Muscle layer of colon (tissue), 2 donors: ENCODE results near the gene AKT1.
"Not testable (repeated sequence)": the region's sequence is repeated elsewhere in the genome, so short reads cannot be mapped to it uniquely, and the experiment has no call there.

Source experiments
- H3K27ac ChIP-seq: one replicate; pipeline ENCODE4 v1.7.0; 2013; ENCODE audit warnings: low read depth, mild to moderate bottlenecking, low read length, moderate library complexity
- H3K27me3 ChIP-seq, 2 donors: one replicate each; pipeline ENCODE4 v1.7.0; 2013; ENCODE audit warnings: low read length in 2 of 2, mild to moderate bottlenecking in 2 of 2; ENCODE audit not compliant: insufficient read depth in 2 of 2, control insufficient read depth in 1 of 2
- H3K36me3 ChIP-seq: one replicate; pipeline ENCODE4 v1.7.0; 2013; ENCODE audit warnings: mild to moderate bottlenecking, low read length; ENCODE audit not compliant: insufficient read depth
- H3K4me1 ChIP-seq: one replicate; pipeline ENCODE4 v1.7.0; 2013; ENCODE audit warnings: mild to moderate bottlenecking, low read length; ENCODE audit not compliant: insufficient read depth
- H3K4me3 ChIP-seq, 2 donors: one replicate each; pipeline ENCODE4 v1.7.0; 2013; ENCODE audit warnings: low read length in 2 of 2, low read depth in 1 of 2, mild to moderate bottlenecking in 1 of 2, moderate library complexity in 1 of 2
- H3K9ac ChIP-seq: one replicate; pipeline ENCODE4 v1.7.0; 2013; ENCODE audit warnings: low read length
- H3K9me3 ChIP-seq: one replicate; pipeline ENCODE4 v1.7.0; 2013; ENCODE audit warnings: mild to moderate bottlenecking, low read length
- donor health status: abdominal sarcoma.
- donor health status: Adenocarcinoma of cecum.

The AKT1 gene

DNA sequence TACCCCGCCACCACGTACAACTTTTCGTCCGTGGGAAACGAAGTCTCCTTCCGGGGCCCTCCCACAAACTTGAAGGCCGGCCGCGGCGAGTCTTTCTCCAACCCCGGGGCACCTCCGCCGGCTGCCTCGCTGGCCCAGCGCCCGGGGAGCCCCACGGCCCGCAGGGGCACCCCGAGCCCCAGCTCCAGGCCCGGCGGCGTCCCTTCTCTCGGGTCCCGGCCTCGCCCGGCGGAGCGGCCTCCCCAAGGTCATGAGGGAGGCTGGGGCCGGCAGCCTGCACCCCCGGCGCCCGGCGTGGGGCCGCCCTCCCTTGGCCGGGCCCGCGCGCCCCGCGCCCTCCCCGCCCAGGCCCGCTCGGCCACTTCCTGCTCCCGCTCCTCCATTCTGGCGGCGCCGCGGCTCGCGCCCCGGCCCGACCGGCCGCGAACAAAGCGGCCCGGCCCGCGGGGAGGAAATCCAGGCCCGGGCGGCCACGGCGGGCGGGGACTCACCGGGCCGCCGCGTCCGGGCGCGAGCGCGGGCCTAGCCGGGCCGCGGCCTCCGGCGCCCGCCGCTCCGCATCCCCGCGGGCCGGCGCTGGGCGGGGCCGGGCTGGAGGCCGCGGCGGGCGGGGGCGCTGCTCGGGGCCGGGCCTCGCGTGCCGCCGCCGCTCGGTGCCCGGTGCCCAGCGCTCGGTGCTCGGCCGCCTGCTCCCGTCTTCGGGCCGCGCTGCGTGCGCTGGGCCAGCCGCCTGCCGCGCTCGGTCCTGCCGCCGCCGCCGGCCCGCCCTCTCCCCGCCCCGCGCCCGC lies at the start of gene AKT1:
TSS of gene AKT1 (minus strand) at position 756 of the 788 bp plus-strand sequence. CDS start 3,105 bp downstream, outside the sequence.
- Histone ChIP-seq H3K4me3 (peak within 1 kb of the TSS; percentile 63 to 74), H3K27ac (peak within 1 kb of the TSS; percentile 80), H3K4me1 (peaks cover 48% of the 10 kb centered on the region), H3K36me3 (peaks cover 9% of the 10 kb centered on the region), H3K9me3 (no peaks in the 10 kb centered on the region), H3K9ac (peak within 1 kb of the TSS; percentile 53), H3K27me3 (no peaks in the 10 kb centered on the region)

DNA sequence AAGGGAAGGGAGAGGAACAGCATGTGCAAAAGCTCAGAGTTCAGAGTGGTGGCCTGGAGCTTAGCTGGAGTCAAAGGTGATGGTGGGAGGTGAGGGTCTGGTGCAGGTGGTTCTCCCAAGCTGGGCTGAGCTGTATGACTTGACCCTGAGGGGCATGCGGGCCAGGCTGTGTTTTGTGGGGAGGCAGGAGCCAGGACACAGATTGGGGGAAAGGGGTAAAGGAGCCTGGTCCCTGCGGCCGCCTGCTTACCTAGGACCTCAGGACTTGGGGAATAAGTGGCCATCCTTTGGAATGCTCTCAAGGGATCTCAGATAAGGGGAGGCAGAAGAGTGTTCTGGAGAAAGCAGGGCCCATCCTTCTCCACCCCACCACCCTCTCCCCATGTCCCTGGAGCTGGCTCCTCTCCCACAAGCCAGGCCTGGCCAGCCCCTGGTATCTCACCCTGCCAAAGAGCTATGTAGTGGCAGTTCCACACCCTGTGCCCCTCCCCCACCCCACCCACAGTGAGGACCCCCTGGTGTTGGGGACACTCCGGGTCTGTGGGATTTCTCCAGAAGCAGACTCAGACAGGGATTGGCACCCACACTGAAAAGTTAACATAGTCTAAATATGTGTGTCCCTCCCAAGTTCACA lies 49.6 kb upstream of the AKT1 start:
- Histone ChIP-seq H3K9me3 (no peaks in the 10 kb centered on the region), H3K9ac (no peak overlapping the region), H3K27me3 (peaks cover 24 to 45% of the 10 kb centered on the region in 2 donors), H3K27ac (no peak overlapping the region), H3K4me1 (peaks cover 12% of the 10 kb centered on the region), H3K36me3 (no peaks in the 10 kb centered on the region), H3K4me3 (no peak overlapping the region)

DNA sequence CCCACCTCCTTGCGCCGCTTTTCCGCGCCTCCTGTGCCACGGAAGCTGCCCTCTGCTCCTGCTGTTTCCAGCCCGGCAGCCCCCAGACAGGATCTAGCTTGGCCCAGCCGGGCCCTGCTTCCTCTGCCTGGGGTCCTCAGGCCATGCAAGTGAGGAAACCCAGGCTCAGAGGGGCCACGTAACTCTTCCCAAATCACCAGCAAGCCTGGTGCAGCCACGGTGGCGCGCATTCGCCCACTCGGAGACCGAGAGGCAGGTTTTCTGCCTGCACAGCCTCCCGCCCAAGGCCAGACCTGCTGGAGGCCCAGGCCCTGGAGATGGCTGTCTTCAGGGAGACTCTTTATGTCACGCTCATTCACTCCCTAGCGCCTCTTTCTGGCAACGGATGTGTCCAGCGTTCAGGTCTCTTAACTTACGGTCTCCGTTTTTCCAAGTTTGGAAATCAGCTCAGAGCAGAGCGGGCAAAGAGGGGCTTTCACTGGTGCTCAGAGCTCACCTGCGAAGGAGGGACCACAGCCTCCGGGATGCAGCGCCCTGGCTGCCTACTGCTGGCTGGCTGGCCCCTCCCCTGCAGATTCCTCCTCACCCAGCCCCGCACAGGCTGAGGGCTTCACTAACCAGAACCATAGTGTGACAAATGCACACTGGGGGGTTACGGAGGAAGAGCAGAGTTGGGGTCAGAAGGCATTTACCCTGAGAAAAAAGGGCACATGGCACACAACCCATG lies 48.9 kb upstream of the AKT1 start:
- Histone ChIP-seq H3K4me1 (peaks cover 12% of the 10 kb centered on the region), H3K9ac (no peak overlapping the region), H3K27me3 (peaks cover 24 to 45% of the 10 kb centered on the region in 2 donors), H3K4me3 (peak overlapping the region; percentile 44 to 55), H3K27ac (no peak overlapping the region), H3K36me3 (no peaks in the 10 kb centered on the region), H3K9me3 (no peaks in the 10 kb centered on the region)

DNA sequence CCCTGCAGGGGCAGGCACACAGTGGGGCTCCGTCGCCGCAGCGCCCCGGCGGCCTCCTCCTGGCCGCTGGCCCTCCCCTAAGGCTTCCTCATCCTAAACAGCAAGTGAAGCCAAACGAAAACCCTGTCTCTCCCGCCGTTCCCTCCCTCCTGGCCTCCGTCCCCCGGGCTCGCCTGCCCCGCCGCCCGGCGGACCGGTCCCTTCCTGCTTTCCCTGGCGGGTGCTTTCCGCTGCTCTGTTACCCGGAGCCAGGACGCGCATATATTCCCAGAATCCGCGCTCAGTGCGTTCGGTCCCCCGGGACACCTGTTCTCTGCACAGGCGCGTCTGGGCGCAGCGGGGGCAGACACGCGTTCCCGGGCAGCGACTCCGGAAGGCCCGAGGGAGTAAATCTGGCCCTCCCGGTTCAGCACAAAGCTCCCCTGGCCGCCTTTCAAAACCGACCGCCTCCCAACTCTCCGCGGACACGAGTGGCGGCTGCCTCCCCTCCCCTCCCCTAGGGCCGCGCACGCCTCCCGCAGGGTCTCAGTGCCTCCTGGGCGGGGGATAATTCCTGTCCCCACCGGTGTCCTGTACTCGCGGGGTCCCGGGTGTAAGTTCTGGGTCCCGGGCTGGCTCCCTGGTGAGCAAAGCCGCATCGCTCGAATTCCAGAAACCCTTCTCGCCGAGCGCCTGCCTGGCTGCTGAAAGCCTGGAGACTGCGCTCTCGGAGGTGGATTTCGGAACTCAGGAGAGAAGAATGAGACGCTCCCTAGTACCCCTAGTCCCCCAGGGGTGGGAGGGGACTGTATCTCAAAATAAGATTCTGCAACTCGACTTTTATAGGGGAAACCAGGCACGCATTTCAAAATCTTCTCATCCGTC lies 48.1 kb upstream of the AKT1 start:
- no peak overlapping the region for H3K27ac ChIP-seq
- H3K4me3 ChIP-seq: peak overlapping the region; percentile 44 to 55
- H3K9me3 ChIP-seq: no peaks in the 10 kb centered on the region
- H3K4me1 ChIP-seq: peaks cover 12% of the 10 kb centered on the region
- H3K27me3 ChIP-seq: peaks cover 24 to 45% of the 10 kb centered on the region in 2 donors
- H3K36me3 ChIP-seq: no peaks in the 10 kb centered on the region
- H3K9ac ChIP-seq: no peak overlapping the region

DNA sequence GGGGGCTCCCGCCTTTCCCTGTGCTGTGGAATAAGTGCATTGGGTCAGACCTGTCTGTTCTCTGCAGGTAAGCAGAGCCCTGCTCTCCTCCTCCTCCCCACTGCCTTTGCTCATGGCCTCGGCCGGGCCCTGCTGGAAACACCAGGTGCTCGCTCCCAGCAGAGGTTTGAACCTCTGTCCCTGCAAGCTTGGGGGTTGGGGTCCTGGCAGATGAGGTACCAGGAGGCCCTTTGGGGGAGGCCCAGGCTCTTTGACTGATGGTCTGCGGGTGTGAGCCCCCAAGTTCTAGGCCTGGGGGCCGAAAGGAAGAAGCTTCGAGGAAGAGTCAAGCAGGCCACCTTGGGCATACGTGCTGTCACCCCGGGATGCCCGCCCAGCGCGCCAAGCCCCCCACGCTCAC lies 47.5 kb upstream of the AKT1 start:
- H3K27me3 ChIP-seq: peaks cover 24 to 45% of the 10 kb centered on the region in 2 donors
- peak overlapping the region in 1 of 2 donors; percentile 44 for H3K4me3 ChIP-seq
- no peaks in the 10 kb centered on the region for H3K36me3 ChIP-seq
- H3K27ac ChIP-seq: no peak overlapping the region
- peaks cover 12% of the 10 kb centered on the region for H3K4me1 ChIP-seq
- H3K9ac ChIP-seq: no peak overlapping the region
- no peaks in the 10 kb centered on the region for H3K9me3 ChIP-seq

DNA sequence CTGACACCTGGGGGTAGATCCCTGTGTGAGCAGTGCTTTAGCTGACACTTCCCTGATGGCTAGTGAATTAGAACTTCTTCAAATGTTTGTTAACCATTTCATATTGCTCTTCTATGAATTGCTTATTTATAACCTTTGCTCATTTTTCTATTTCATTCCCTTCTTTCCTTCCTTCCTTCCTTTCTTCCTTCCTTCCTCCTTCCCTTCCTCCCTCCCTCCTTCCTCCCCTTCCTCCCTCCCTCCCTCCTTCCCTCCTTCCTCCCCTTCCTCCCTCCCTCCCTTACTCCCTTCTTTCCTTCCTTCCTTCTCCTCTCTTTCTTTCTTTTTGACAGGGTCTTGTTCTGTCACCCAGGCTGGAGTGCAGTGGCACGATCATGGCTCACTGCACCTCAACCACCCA lies 46.2 kb upstream of the AKT1 start:
- peaks cover 24 to 41% of the 10 kb centered on the region in 2 donors for H3K27me3 ChIP-seq
- H3K4me1 ChIP-seq: peaks cover 12% of the 10 kb centered on the region
- H3K4me3 ChIP-seq: no peak overlapping the region
- H3K9ac ChIP-seq: no peak overlapping the region
- H3K27ac ChIP-seq: no peak overlapping the region
- no peaks in the 10 kb centered on the region for H3K36me3 ChIP-seq
- H3K9me3 ChIP-seq: no peaks in the 10 kb centered on the region

DNA sequence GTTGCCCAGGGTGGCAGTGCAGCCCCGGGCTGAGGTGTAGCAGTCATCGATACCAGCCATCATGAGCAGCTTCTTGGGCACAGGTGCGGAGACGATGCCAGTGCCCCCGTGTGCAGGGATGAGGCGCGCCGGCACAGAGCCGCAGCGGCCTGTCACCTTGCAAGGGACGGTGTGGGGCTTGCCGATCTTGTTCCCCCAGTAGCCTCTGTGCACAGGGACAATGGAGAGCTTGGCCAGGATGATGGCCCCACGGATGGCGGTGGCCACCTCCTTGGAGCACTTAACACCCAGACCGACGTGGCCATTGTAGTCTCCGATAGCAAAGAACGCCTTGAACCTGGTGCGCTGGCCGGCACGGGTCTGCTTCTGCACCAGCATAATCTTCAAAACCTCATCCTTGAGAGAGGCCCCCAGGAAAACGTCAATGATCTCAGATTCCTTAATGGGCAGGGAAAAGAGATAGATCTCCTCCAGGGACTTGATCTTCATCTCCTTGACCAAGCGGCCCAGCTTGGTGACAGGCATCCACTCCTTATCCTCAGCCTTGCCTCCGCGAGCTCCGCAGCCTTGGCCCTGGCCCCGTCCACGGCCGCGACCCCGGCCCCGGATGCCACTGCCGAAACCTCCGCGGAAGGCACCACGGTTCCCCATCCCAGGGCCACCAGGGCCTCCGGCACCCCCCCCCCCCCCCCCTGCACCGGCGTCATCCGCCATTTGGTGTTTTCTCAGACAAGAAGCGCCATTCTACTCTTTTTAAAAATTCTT lies 40.8 kb upstream of the AKT1 start:
- not testable (repeated sequence) for H3K9me3 ChIP-seq, H3K36me3 ChIP-seq, H3K27ac ChIP-seq

DNA sequence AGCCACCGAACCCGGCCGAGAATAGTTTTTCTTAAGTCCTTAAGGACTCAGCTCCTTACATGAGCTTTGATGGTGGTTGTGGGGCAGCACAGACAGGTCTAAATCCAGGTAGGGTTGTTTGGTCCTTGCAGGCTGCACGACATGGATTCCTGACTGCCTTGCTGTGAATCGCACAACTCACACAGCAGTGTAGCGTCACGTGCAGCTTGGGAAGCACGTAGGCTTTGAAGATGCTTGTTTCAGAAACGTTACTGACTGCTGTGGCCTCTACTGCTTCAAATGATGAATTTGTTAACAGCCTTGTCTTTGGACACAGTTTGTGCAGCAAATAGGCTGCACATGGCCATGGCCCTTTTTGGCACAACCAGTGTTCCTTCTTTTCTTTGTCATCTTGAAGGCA lies 35.2 kb upstream of the AKT1 start:
- no peaks in the 10 kb centered on the region for H3K36me3 ChIP-seq
- H3K9me3 ChIP-seq: no peaks in the 10 kb centered on the region
- H3K27ac ChIP-seq: no peak overlapping the region
- no peak overlapping the region for H3K4me3 ChIP-seq
- no peaks in the 10 kb centered on the region for H3K27me3 ChIP-seq
- H3K4me1 ChIP-seq: no peaks in the 10 kb centered on the region
- no peak overlapping the region for H3K9ac ChIP-seq

More for the DNA sequence above, 40.8 kb upstream of the AKT1 start:
- H3K4me3 ChIP-seq, H3K27me3 ChIP-seq, H3K9ac ChIP-seq, H3K4me1 ChIP-seq: not testable (repeated sequence)

DNA sequence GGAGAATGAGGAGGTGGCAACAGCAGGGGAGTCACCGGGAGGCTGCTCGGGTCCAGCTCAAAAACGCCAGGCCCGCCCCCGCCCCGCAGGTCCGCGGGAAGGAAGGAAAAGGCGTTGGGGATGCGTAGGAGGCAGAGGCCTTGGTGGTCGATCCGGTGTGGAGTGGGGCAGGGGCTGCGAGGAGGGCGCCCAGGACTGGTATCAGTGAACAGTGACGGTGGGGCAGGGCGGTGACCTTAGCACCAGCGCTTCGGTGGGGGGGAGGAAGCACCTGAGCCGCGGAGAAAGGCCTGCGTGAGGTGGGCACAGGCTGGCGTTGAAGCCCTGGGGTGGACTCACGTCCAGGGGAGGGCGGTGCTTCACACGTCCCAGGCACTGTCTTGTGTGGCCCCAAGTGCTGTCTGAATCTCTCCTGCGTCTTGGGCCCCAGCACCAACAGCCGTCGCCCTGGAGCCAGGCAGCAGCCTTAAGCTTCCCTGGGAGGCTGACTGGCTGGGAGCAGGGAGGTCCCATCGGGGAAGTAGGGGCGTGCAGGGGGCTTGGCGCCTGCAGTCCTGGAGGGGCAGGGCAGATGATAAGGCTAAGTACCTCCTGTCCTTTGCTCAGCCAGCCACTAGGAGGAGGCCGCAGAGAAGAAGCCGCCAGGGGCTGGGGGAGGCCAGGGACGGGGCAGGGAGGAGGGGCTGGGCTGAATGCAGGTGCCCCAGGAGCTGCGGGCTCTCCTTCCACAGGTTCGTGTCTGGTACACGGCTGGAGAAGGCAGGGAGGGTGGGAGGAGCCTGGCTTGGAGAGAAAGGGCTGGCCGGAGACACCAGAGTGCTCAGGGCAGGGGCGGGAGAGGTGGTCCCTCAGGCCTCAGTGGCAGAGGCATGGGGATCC lies 31.9 kb upstream of the AKT1 start:
- Histone ChIP-seq H3K4me1 (no peaks in the 10 kb centered on the region), H3K4me3 (peak overlapping the region; percentile 18 to 38), H3K27ac (no peak overlapping the region), H3K27me3 (no peaks in the 10 kb centered on the region), H3K36me3 (no peaks in the 10 kb centered on the region), H3K9ac (no peak overlapping the region), H3K9me3 (no peaks in the 10 kb centered on the region)

DNA sequence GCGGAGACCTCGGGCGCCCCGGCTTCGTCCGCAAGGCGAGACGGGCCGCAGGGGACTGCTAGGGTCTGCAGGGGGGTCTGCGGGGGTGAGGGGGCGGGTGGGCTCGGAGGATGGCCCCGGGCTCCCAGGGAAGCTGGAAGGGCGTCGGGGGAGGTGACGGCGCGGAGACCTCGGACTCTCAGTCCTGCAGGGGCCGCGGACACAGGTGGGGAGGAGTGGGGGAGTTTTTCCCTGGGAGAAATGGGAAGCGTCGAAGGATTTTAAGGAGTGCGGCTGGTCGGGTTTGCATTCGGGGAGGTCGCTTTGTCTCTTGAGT lies 31.3 kb upstream of the AKT1 start:
- Histone ChIP-seq H3K9ac (no peak overlapping the region), H3K27ac (no peak overlapping the region), H3K9me3 (no peaks in the 10 kb centered on the region), H3K4me3 (peak overlapping the region in 1 of 2 donors; percentile 18), H3K4me1 (no peaks in the 10 kb centered on the region), H3K36me3 (no peaks in the 10 kb centered on the region), H3K27me3 (no peaks in the 10 kb centered on the region)
